Loucy (cell line): ENCODE data around the gene NR1H2.
"Not testable (repeated sequence)": the region's sequence is repeated elsewhere in the genome, so short reads cannot be mapped to it uniquely, and the experiment has no call there.

ENCODE experiments used
- H2AFZ ChIP-seq: fragments of 200-600 bp; sonication (generic); 2 replicates; pipeline ENCODE4 v1.6.0; 2016; ENCODE audit warnings: antibody characterized with exemption, mild to moderate bottlenecking, low read length, moderate library complexity
- H3F3A ChIP-seq: fragments of 200-600 bp; 2 replicates; pipeline ENCODE4 v1.6.0; 2016; ENCODE audit warnings: antibody characterized with exemption, low read depth, mild to moderate bottlenecking
- H3K27me3 ChIP-seq: fragments of 200-600 bp; sonication (generic); 2 replicates; pipeline ENCODE4 v1.6.1; 2014; ENCODE audit warnings: low read length, mild to moderate bottlenecking; ENCODE audit not compliant: insufficient read depth, poor library complexity, severe bottlenecking
- H3K36me3 ChIP-seq: fragments of 200-600 bp; sonication (generic); 2 replicates; pipeline ENCODE4 v1.6.1; 2016; ENCODE audit warnings: low read length; ENCODE audit not compliant: insufficient read depth
- H3K4me1 ChIP-seq: fragments of 200-600 bp; sonication (generic); 2 replicates; pipeline ENCODE4 v1.5.1; 2014; ENCODE audit warnings: low read length, mild to moderate bottlenecking; ENCODE audit not compliant: insufficient read depth, poor library complexity, severe bottlenecking
- H3K4me2 ChIP-seq: fragments of 200-600 bp; sonication (generic); 2 replicates; pipeline ENCODE4 v1.6.0; 2014; ENCODE audit warnings: antibody characterized with exemption, low read length, low read depth, mild to moderate bottlenecking; ENCODE audit not compliant: poor library complexity, severe bottlenecking
- H3K4me3 ChIP-seq: fragments of 200-600 bp; sonication (generic); 2 replicates; pipeline ENCODE4 v1.5.1; 2014; ENCODE audit warnings: low read length, mild to moderate bottlenecking, mixed read lengths; ENCODE audit not compliant: poor library complexity, severe bottlenecking
- H3K79me2 ChIP-seq: fragments of 200-600 bp; sonication (generic); 2 replicates; pipeline ENCODE4 v1.6.1; 2014; ENCODE audit warnings: low read length; ENCODE audit not compliant: insufficient read depth
- H3K9ac ChIP-seq: fragments of 200-600 bp; sonication (generic); 2 replicates; pipeline ENCODE4 v1.6.0; 2014; ENCODE audit warnings: mild to moderate bottlenecking, low read depth, low read length, moderate library complexity; ENCODE audit not compliant: poor library complexity, severe bottlenecking
- H3K9me2 ChIP-seq: fragments of 200-600 bp; sonication (generic); replicated peaks from 2 replicates; pipeline ENCODE4 v1.6.1; 2016; ENCODE audit warnings: low read depth, low read length, mixed read lengths
- H3K9me3 ChIP-seq: fragments of 200-600 bp; sonication (generic); 2 replicates; pipeline ENCODE4 v1.6.1; 2014; ENCODE audit warnings: mild to moderate bottlenecking, antibody characterized with exemption, low read length, low read depth; ENCODE audit not compliant: insufficient read depth
- H4K20me1 ChIP-seq: fragments of 200-600 bp; sonication (generic); 2 replicates; pipeline ENCODE4 v1.6.0; 2014; ENCODE audit warnings: antibody characterized with exemption, low read length, mild to moderate bottlenecking; ENCODE audit not compliant: insufficient read depth, poor library complexity, severe bottlenecking
- CTCF ChIP-seq: fragments of 200-600 bp; sonication (generic); conservative IDR thresholded peaks from 2 replicates; pipeline ENCODE4 v1.5.1; 2014; ENCODE audit warnings: mild to moderate bottlenecking, antibody characterized with exemption, low read length
- EZH2phosphoT487 ChIP-seq: fragments of 200-600 bp; IDR thresholded peaks from 2 replicates; pipeline ENCODE4 v1.6.1; 2018; ENCODE audit warnings: antibody characterized with exemption, mild to moderate bottlenecking, moderate library complexity, borderline replicate concordance

Gene NR1H2

DNA sequence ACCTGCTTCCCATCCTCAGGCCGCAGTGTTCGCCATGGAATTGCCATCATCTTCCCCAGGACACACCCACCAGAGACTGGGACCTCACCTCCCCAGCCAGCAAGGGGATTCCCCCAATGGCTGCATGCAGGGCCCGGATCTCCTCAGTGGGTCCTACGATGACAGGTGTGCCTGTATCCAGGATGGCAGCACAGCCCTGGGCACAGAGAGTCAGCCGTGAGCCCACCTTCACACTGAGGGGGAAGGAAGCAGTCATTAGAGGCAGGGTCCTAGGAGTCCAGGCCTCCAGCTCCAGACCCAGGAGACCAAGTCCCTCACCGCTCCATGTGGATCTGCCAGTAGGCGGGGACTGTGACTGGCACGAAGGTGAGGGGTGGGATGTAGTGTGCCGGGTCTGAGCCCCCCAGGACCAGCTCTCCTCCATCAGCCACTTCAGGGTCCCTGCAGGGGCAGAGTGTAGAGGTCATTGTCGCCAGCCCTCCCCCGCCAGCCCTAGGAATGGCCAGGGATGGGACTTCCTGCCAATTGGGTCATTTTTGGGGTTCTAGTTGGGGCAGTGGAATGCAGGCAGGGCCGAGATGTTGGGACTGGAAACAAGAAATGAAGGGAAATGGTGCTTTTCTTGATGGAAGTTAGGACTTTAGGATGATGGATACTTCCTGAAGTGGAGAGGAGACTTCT is 41.4 kb upstream of the NR1H2 start:
- H3F3A ChIP-seq, result no peaks in the 10 kb centered on the region
- no peak overlapping the region for H3K4me2 ChIP-seq
- no peak for TF ChIP-seq CTCF
- TF ChIP-seq EZH2phosphoT487, result no peak
- H4K20me1 ChIP-seq, result no peaks in the 10 kb centered on the region
- no peaks in the 10 kb centered on the region for H3K9me3 ChIP-seq
- no peaks in the 10 kb centered on the region for H3K27me3 ChIP-seq
- no peaks in the 10 kb centered on the region for H3K9me2 ChIP-seq
- H3K4me3 ChIP-seq, result no peak overlapping the region
- no peak overlapping the region for H2AFZ ChIP-seq
- H3K9ac ChIP-seq, result no peak overlapping the region
- H3K79me2 ChIP-seq, result no peaks in the 10 kb centered on the region
- no peaks in the 10 kb centered on the region for H3K4me1 ChIP-seq
- H3K36me3 ChIP-seq, result no peaks in the 10 kb centered on the region

DNA sequence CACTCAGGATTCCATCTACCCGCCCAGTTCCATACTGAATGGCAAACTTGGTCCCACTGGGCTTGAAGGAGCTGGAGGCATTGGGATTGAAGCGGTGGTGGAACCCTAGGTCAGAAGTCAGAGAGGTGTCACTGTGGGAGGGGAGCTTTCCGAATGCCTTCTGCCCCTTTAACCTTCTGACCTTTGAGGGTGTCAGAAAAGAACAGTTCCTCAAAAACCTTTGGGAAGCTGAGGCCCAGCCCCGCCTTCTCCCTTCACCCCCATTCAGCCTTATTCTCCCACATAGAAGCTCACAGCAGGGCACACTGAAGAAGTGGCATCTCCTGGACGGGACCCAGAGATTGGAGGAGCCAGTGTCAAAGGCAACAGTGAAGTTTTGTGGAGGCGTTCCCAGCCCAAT is 39.2 kb upstream of the NR1H2 start:
- not testable (repeated sequence) for H3K79me2 ChIP-seq, H3K4me3 ChIP-seq, H3K27me3 ChIP-seq, H4K20me1 ChIP-seq, H3K4me2 ChIP-seq, H2AFZ ChIP-seq, H3K4me1 ChIP-seq, H3K9me3 ChIP-seq, H3K9me2 ChIP-seq, H3K36me3 ChIP-seq, H3K9ac ChIP-seq, H3F3A ChIP-seq

GRCh38 chr19:50340331-50340730 is 35.9 kb upstream of the NR1H2 start:
- no peak overlapping the region for H3K4me3 ChIP-seq
- H4K20me1 ChIP-seq, result no peaks in the 10 kb centered on the region
- H3K27me3 ChIP-seq, result no peaks in the 10 kb centered on the region
- H3K4me2 ChIP-seq, result no peak overlapping the region
- H3K9ac ChIP-seq, result no peak overlapping the region
- no peaks in the 10 kb centered on the region; the same call in 1 of the 2 replicates for H3K9me3 ChIP-seq
- TF ChIP-seq CTCF, result no peak
- no peak for TF ChIP-seq EZH2phosphoT487
- H2AFZ ChIP-seq, result no peak overlapping the region
- no peaks in the 10 kb centered on the region for H3K9me2 ChIP-seq
- no peaks in the 10 kb centered on the region for H3K79me2 ChIP-seq
- H3K4me1 ChIP-seq, result no peaks in the 10 kb centered on the region
- H3K36me3 ChIP-seq, result no peaks in the 10 kb centered on the region
- H3F3A ChIP-seq, result no peaks in the 10 kb centered on the region

- Histone ChIP-seq H4K20me1 (no peaks in the 10 kb centered on the region), H3K36me3 (no peaks in the 10 kb centered on the region), H3K9ac (no peak overlapping the region), H3K4me2 (no peak overlapping the region), H3K79me2 (no peaks in the 10 kb centered on the region), H3K9me2 (no peaks in the 10 kb centered on the region), H3K4me3 (no peak overlapping the region), H3K27me3 (no peaks in the 10 kb centered on the region), H3K9me3 (no peaks in the 10 kb centered on the region; the same call in 1 of the 2 replicates), H3F3A (no peaks in the 10 kb centered on the region), H2AFZ (no peak overlapping the region), H3K4me1 (no peaks in the 10 kb centered on the region)
- TF ChIP-seq EZH2phosphoT487 (no peak), CTCF (no peak)
Measured at GRCh38 chr19:50341091-50341564, 35.1 kb upstream of the NR1H2 start.
